Duodenal mucosa (tissue), 2 donors: ENCODE data around the gene ANK3.

Experiments
- H3K27ac ChIP-seq: one replicate; pipeline ENCODE4 v1.7.0; 2013; ENCODE audit warnings: low read depth, low read length
- H3K27me3 ChIP-seq, 2 donors: one replicate each; pipeline ENCODE4 v1.7.0; 2013; ENCODE audit warnings: low read length in 2 of 2, control low read depth in 1 of 2; ENCODE audit not compliant: insufficient read depth in 2 of 2, control insufficient read depth in 1 of 2
- H3K36me3 ChIP-seq, 2 donors: one replicate each; pipeline ENCODE4 v1.7.0; 2013; ENCODE audit warnings: low read length in 2 of 2, control low read depth in 1 of 2; ENCODE audit not compliant: insufficient read depth in 2 of 2, control insufficient read depth in 1 of 2
- H3K4me1 ChIP-seq, 2 donors: one replicate each; pipeline ENCODE4 v1.7.0; 2013; ENCODE audit warnings: low read length in 2 of 2, control low read depth in 1 of 2; ENCODE audit not compliant: insufficient read depth in 2 of 2, control insufficient read depth in 1 of 2
- H3K4me3 ChIP-seq, 2 donors: one replicate each; pipeline ENCODE4 v1.7.0; 2013; ENCODE audit warnings: low read length in 2 of 2, low read depth in 1 of 2
- H3K9ac ChIP-seq, 2 donors: one replicate each; pipeline ENCODE4 v1.7.0; 2013; ENCODE audit warnings: low read length in 2 of 2, low read depth in 1 of 2
- H3K9me3 ChIP-seq, 2 donors: one replicate each; pipeline ENCODE4 v1.7.0; 2013; ENCODE audit warnings: low read length in 2 of 2, control low read depth in 1 of 2; ENCODE audit not compliant: control insufficient read depth in 1 of 2

ANK3 gene

GRCh38 chr10:60197206-60197605 is 192.5 kb downstream of the ANK3 start:
- no peak overlapping the region for H3K4me3 ChIP-seq
- peaks cover 0 to 5% of the 10 kb centered on the region in 2 donors for H3K4me1 ChIP-seq
- H3K27ac ChIP-seq: no peak overlapping the region
- peaks cover 7% of the 10 kb centered on the region in 2 donors for H3K36me3 ChIP-seq
- no peak overlapping the region for H3K9ac ChIP-seq
- no peaks in the 10 kb centered on the region for H3K9me3 ChIP-seq
- no peaks in the 10 kb centered on the region for H3K27me3 ChIP-seq

- peaks cover 0 to 5% of the 10 kb centered on the region in 2 donors for H3K4me1 ChIP-seq
- no peak overlapping the region for H3K9ac ChIP-seq
- no peak overlapping the region for H3K27ac ChIP-seq
- H3K9me3 ChIP-seq: no peaks in the 10 kb centered on the region
- H3K27me3 ChIP-seq: no peaks in the 10 kb centered on the region
- H3K36me3 ChIP-seq: peaks cover 7% of the 10 kb centered on the region in 2 donors
- H3K4me3 ChIP-seq: no peak overlapping the region
Observed at GRCh38 chr10:60194421-60194820, 195.3 kb downstream of the ANK3 start.

GRCh38 chr10:60192946-60193345 is 196.7 kb downstream of the ANK3 start:
- H3K36me3 ChIP-seq: peaks cover 7% of the 10 kb centered on the region in 2 donors
- H3K27ac ChIP-seq: no peak overlapping the region

GRCh38 chr10:60189861-60190475 is 199.7 kb downstream of the ANK3 start:
- Histone ChIP-seq H3K27me3 (no peaks in the 10 kb centered on the region), H3K9me3 (no peaks in the 10 kb centered on the region), H3K27ac (no peak overlapping the region), H3K4me3 (no peak overlapping the region), H3K36me3 (no peaks in the 10 kb centered on the region), H3K4me1 (peaks cover 0 to 3% of the 10 kb centered on the region in 2 donors), H3K9ac (no peak overlapping the region)

More at GRCh38 chr10:60192946-60193345, 196.7 kb downstream of the ANK3 start:
- Histone ChIP-seq H3K9ac (no peak overlapping the region), H3K4me1 (no peaks in the 10 kb centered on the region), H3K9me3 (no peaks in the 10 kb centered on the region), H3K4me3 (no peak overlapping the region), H3K27me3 (no peaks in the 10 kb centered on the region)

- Histone ChIP-seq H3K9me3 (no peaks in the 10 kb centered on the region), H3K27ac (no peak overlapping the region), H3K4me1 (peaks cover 0 to 3% of the 10 kb centered on the region in 2 donors), H3K36me3 (no peaks in the 10 kb centered on the region), H3K27me3 (no peaks in the 10 kb centered on the region), H3K9ac (no peak overlapping the region), H3K4me3 (no peak overlapping the region)
Observed at GRCh38 chr10:60188548-60188947, 201.1 kb downstream of the ANK3 start.

- Histone ChIP-seq H3K4me1 (peaks cover 0 to 3% of the 10 kb centered on the region in 2 donors), H3K9me3 (no peaks in the 10 kb centered on the region), H3K4me3 (no peak overlapping the region), H3K36me3 (no peaks in the 10 kb centered on the region), H3K27ac (no peak overlapping the region), H3K9ac (no peak overlapping the region), H3K27me3 (no peaks in the 10 kb centered on the region)
Observed at GRCh38 chr10:60187691-60188090, 202.0 kb downstream of the ANK3 start.

- H3K4me1 ChIP-seq: peaks cover 0 to 3% of the 10 kb centered on the region in 2 donors
- no peaks in the 10 kb centered on the region for H3K36me3 ChIP-seq
- no peaks in the 10 kb centered on the region for H3K9me3 ChIP-seq
- no peak overlapping the region for H3K27ac ChIP-seq
- H3K27me3 ChIP-seq: no peaks in the 10 kb centered on the region
- H3K4me3 ChIP-seq: no peak overlapping the region
- no peak overlapping the region for H3K9ac ChIP-seq
Observed at GRCh38 chr10:60186315-60187071, 203.2 kb downstream of the ANK3 start.

- no peak overlapping the region for H3K27ac ChIP-seq
Observed at GRCh38 chr10:60185421-60185820, 204.3 kb downstream of the ANK3 start.

GRCh38 chr10:60182691-60183090 is 207.0 kb downstream of the ANK3 start:
- no peak overlapping the region for H3K4me3 ChIP-seq
- H3K27ac ChIP-seq: no peak overlapping the region
- no peaks in the 10 kb centered on the region for H3K36me3 ChIP-seq
- no peak overlapping the region for H3K9ac ChIP-seq
- H3K4me1 ChIP-seq: peaks cover 0 to 3% of the 10 kb centered on the region in 2 donors
- H3K9me3 ChIP-seq: no peaks in the 10 kb centered on the region
- no peaks in the 10 kb centered on the region for H3K27me3 ChIP-seq

More at GRCh38 chr10:60185421-60185820, 204.3 kb downstream of the ANK3 start:
- no peaks in the 10 kb centered on the region for H3K36me3 ChIP-seq
- H3K27me3 ChIP-seq: no peaks in the 10 kb centered on the region
- H3K4me1 ChIP-seq: peaks cover 0 to 3% of the 10 kb centered on the region in 2 donors
- no peaks in the 10 kb centered on the region for H3K9me3 ChIP-seq
- H3K4me3 ChIP-seq: no peak overlapping the region
- H3K9ac ChIP-seq: no peak overlapping the region

- Histone ChIP-seq H3K9me3 (no peaks in the 10 kb centered on the region), H3K36me3 (no peaks in the 10 kb centered on the region), H3K4me1 (peaks cover 3 to 14% of the 10 kb centered on the region in 2 donors), H3K27me3 (no peaks in the 10 kb centered on the region), H3K27ac (no peak overlapping the region), H3K9ac (no peak overlapping the region), H3K4me3 (no peak overlapping the region)
Observed at GRCh38 chr10:60176925-60177324, 212.8 kb downstream of the ANK3 start.
